Gastroesophageal sphincter (tissue), 3 donors: ENCODE measurements around the gene CNTRL.

Experiments
- CTCF ChIP-seq, 4 experiments: fragments of 200-600 bp in 2 of 4; fragments of 450-650 bp in 2 of 4; sonication (generic) in 1 of 4; IDR thresholded peaks; one replicate each; pipeline ENCODE4 v1.5.1; 2017 to 2019; ENCODE audit warnings: antibody characterized with exemption in 4 of 4, mild to moderate bottlenecking in 2 of 4, moderate library complexity in 2 of 4
- EP300 ChIP-seq: sonication (generic); formaldehyde crosslinking; IDR thresholded peaks from one replicate; pipeline ENCODE4 v1.6.1; 2017; ENCODE audit warnings: antibody characterized with exemption, mild to moderate bottlenecking
- POLR2A ChIP-seq, 2 donors: fragments of 450-650 bp; IDR thresholded peaks; one replicate each; pipeline ENCODE4 v1.6.1; 2017; ENCODE audit warnings: antibody characterized with exemption in 2 of 2, mild to moderate bottlenecking in 2 of 2, moderate library complexity in 1 of 2
- POLR2AphosphoS5 ChIP-seq: sonication (generic); formaldehyde crosslinking; IDR thresholded peaks from one replicate; pipeline ENCODE4 v1.6.1; 2017; ENCODE audit warnings: antibody characterized with exemption

- peak; percentile 60 to 85 (median 70) for TF ChIP-seq CTCF (IDR thresholded peaks at IDR 0.05)
- TF ChIP-seq POLR2AphosphoS5, result no peak
- TF ChIP-seq POLR2A (IDR thresholded peaks at IDR 0.05), result no peak
- no peak for TF ChIP-seq EP300
Measured at GRCh38 chr9:121222524-121223171, 147.9 kb downstream of the CNTRL start.
